ENCODE measurements around the gene KIAA0930.

- TF ChIP-seq CTCF (IDR thresholded peaks at IDR 0.05) (no peak), POLR2A (IDR thresholded peaks at IDR 0.05) (no peak), POLR2AphosphoS5 (IDR thresholded peaks at IDR 0.05) (no peak), EP300 (IDR thresholded peaks at IDR 0.05) (no peak)
These were observed 37.3 kb downstream of the KIAA0930 start for GRCh38 chr22:45203150-45203951.
